HG03064 (cell line): ENCODE measurements around the gene MAGEA9B.
"Not testable (repeated sequence)": the region's sequence is repeated elsewhere in the genome, so short reads cannot be mapped to it uniquely, and the experiment has no call there.

Experiments
- ATAC-seq: cut with Tn5 transposase; IDR thresholded peaks from one replicate; pipeline ENCODE4 v1.9.1; 2021; ENCODE audit warnings: low read depth; ENCODE audit not compliant: unreplicated experiment

Gene MAGEA9B

GRCh38 chrX:149539283-149540130 lies 47.8 kb downstream of the MAGEA9B start:
- peak; percentile 37 for ATAC-seq

GRCh38 chrX:149537474-149537873 lies 49.8 kb downstream of the MAGEA9B start:
- ATAC-seq: not testable (repeated sequence)

GRCh38 chrX:149534926-149535602 lies 52.2 kb downstream of the MAGEA9B start:
- ATAC-seq: not testable (repeated sequence)

- not testable (repeated sequence) for ATAC-seq
Observed at GRCh38 chrX:149533999-149534398, 53.3 kb downstream of the MAGEA9B start.

GRCh38 chrX:149532868-149533267 lies 54.4 kb downstream of the MAGEA9B start:
- ATAC-seq: not testable (repeated sequence)
